Activated gamma-delta T cell (primary cell): ENCODE data around the gene TACO1.

ENCODE experiments used
- DNase-seq: peaks from one replicate; lab custom pipeline; 2025; lab: John Stamatoyannopoulos, UW

The TACO1 gene

GRCh38 chr17:63639125-63639524, 38.4 kb downstream of the TACO1 start:
- DNase-seq: no peak

DNA sequence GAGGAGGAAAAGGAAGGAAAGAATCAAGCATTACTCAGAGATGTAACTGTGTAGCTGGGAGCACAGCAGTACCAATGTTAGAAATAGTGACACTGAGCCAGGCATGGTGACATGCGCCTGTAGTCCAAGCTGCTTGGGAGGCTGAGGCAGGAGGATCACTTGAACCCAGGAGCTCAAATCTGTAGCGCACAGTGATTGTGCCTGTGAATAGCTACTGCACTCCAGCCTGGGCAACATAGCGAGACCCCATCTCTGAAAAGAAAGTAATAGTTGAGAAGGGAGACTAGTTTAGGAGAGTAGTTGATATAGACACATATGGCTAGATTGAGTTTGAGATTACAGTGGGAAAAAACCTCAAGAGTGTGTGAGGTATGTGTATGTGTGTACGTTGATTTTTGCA, 39.3 kb downstream of the TACO1 start:
- no peak for DNase-seq

DNA sequence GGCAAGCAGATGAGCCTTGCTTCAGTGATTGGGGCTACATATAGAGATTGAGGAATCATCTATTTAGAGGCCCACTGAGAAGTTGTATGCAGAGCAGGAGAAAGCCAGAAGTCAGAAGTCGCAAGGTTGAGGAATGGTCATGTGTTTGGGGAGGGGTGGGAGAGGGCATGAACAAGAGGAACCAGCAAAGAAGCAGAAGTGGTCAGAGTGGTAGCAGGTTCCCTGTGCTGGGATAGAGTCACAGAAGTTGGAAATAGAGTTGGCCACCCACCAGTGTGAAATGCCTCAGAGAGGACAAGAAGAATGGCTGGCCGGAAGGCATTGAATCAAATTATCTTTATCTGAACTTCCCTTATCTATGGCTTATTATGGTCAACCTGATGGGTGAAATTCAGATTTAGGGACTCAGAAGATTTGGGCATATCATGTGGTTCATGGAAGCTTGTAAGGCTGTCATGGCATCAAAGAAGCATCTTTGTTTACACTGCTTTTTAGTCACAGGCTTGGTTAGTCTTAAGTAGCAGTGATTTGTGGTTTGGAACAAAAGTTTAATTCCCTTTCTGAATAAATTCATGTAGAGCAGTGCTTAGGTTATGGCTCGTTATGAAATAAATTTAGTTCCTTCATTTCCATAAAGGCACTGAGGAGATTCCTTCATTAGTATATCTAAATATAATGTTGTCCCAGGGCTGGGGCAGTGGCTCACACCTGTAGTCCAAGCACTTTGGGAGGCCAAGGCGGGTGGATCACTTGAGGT, 41.2 kb downstream of the TACO1 start:
- DNase-seq: no peak

- no peak for DNase-seq
Observed at GRCh38 chr17:63644846-63645245, 44.2 kb downstream of the TACO1 start.

DNA sequence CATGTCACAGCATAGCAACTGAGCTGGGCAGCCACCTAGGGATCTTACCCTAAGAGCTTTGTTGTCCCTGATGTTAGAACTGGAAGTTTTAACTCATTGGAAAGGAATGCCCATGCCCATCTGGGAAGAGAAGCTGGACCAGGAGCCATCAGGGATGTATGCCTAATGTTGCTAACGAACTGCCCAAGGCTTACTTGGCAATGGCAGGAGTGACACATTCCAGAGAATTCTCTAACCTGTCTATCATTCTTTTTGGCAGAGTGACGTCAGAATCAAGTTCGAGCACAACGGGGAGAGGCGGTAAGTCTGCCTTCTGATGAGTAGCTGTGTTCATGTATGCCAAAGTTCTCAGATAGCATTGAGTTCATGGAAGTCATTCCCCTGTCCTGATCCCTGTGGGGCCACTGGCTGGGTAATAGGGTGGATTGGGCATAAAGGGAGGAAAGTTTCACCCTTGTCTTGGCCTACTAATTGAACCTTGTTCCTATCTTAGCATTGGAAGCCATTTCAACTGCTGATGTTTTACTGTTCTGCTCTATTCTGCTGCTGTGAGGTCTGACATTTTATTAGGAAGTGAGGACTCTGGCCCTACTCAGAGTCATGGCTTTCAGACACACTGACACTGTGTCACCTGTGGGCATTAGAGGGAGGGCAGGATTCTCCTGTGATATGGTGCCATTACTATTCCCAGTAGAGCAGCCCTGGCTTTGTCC, 45.2 kb downstream of the TACO1 start:
- DNase-seq: no peak

- no peak for DNase-seq
Observed at GRCh38 chr17:63646488-63646806, 45.8 kb downstream of the TACO1 start.

- DNase-seq: no peak
Observed at GRCh38 chr17:63647065-63647725, 46.5 kb downstream of the TACO1 start.

DNA sequence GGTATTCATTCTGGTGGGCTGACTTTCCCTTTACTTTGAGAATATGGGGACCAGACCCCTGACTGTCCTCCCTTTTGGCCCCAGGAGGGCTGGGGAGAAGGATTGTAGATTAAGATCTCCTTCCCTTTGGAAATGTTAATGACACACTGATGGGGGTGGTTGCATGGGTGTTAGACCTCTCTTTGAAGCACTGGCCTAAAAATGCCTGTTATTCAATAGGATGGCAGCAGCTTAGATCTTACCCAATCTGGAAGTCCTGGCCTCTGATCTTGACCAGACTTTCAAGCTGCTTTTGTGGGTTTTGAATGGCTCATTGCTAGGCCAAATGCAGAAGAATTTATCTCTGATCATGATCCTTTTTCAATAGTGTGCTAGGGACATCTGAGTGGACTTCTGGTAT, 47.2 kb downstream of the TACO1 start:
- DNase-seq: no peak

DNA sequence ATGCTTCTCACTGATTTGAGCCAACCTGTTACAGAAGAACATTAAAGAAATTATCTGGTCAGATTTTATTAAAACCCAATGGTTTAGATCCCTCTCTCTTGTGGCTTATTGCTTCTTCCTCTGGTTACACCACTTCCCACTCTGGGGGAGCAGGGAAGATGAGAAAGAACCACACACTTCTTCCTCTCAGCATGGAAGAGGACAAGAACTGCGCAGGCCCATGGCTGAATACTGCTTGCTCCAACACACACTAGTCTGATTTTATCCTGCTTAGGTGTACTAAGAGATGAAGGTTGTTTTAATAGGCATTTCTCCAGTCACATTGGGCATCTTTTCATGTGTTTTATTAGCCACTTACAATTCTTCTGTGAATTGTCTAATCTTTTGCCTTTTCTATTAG, 49.1 kb downstream of the TACO1 start:
- no peak for DNase-seq

- DNase-seq: no peak
Observed at GRCh38 chr17:63652106-63652505, 51.4 kb downstream of the TACO1 start.

GRCh38 chr17:63653050-63653449, 52.4 kb downstream of the TACO1 start:
- no peak for DNase-seq

DNA sequence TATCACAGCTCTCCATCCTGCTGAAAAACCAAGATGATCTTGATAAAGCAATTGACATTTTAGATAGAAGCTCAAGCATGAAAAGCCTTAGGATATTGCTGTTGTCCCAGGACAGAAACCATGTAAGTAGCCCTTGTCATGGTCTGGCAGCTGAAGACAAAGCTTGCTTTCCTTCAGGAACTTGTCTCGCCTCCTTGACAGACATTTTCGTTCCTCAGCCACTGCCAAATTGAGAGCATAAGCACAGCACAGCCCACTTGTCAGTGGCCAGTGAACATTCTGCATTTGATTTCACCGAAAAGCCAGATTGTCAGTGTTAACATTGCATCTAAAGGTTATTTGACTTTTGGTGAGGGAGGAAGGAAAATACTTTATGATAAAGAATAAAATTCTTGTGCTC, 57.1 kb downstream of the TACO1 start:
- no peak for DNase-seq
